Stimulated activated CD8-positive, alpha-beta memory T cell treated with anti-CD3 and anti-CD28 coated beads, Interleukin-4, amount 100 ng/mL, for 4 hours (primary cell): Measurements from ENCODE around the gene LYRM7.
"Not testable (repeated sequence)": the region's sequence is repeated elsewhere in the genome, so short reads cannot be mapped to it uniquely, and the experiment has no call there.

Experiments used
- DNase-seq, 2 donors: peaks; one replicate each; pipeline ENCODE4 v3.0.0-alpha.2; 2020; ENCODE audit warnings: low read depth in 2 of 2, low spot score in 1 of 2

Gene LYRM7

DNA sequence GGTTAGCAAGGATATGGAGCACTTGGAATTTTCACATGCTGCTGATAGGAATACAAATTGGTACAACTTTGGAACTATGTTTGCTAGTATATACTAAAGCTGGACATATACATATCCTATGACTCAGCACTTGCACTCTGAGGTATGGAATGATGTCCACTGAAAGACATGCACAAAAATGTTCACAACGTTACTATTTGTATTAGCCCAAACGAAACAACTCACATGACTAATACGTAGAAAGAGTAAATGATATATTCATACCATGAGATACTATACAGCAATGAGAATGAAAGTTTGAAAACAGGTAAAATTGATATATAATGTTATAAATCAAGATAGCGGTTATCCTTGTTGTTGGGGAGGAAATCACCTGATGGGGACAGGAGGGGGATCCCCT lies 47.6 kb downstream of the LYRM7 start:
- DNase-seq: no peak

DNA sequence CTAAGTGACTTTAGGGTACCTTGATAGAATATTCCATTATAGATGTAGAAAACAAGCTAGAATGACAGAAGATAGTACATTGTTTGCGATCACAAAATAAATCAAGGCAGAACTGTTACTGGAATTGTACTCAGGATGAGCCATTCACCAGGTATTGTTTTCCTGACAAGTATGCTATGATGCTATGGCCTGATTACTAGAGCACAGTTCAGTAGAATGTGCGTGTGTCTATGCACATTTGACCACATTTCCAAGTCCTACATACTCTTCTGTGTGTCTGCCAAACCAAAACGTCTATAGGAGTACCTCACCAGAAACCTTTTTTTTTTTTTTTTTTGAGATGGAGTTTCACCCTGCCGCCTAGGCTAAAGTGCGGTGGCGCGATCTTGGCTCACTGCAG lies 49.8 kb downstream of the LYRM7 start:
- no peak for DNase-seq

DNA sequence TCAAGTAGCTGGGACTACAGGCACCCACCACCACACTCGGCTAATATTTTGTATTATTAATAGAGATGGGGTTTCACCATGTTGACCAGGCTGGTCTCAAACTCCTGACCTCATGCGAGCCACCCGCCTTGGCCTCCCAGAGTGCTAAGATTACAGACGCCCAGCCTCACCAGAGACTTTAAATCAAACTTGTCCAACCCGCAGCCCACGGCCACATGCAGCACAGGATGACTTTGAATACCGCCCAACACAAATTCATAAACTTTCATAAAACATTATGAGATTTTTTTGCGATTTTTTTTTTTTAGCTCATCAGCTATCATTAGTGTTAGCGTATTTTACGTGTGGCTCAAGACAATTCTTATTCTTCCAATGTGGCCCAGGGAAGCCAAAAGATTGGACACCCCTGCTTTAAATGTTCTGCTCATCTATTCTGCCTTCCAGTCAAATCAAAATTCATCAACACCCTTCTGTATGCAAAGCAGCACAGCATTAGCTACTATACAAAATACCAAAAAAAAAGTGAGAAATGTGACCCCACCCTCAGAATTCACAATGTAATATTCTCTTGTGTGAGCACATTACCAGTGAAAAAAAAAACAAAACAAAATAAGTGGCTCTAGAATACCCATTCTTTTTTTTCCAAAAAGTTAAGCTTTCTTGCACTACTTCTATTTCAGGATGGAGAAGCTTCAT lies 50.4 kb downstream of the LYRM7 start:
- DNase-seq: no peak

DNA sequence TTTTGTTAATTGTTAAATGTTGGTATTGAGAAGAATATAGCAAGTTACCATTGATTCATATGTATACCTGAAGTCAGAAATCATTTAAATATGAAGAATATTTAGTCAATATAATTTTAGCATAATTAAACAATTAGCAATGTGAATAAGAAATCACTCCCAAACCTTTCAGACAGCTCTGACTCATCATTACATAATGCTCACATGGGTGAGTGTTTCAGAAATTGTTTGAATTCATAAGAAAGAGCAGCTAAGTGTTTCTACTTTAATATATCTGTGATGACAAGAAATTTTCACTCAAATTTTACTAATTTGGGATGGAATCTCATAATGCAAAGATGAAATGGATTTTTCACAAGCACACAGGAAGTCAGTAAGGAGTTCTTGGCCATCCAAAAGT lies 51.1 kb downstream of the LYRM7 start:
- no peak for DNase-seq

DNA sequence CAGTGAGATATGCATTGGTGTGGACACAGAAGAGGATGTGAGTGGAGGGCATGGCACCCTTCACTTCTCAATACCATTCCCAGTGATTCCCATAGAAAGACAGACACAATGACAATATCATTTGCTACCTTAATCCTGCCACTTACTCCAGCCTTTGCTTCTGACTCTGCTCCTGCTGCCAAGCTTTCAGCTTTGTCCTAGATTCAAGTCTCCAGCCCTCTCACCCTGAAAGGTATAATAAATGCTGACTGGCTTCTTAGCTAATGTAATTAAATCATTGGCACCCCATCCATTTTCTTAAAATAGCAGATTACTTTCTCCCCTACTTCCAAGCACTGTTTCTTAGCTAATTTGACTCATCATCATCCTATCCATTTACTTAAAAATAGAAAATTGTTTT lies 52.0 kb downstream of the LYRM7 start:
- no peak for DNase-seq

DNA sequence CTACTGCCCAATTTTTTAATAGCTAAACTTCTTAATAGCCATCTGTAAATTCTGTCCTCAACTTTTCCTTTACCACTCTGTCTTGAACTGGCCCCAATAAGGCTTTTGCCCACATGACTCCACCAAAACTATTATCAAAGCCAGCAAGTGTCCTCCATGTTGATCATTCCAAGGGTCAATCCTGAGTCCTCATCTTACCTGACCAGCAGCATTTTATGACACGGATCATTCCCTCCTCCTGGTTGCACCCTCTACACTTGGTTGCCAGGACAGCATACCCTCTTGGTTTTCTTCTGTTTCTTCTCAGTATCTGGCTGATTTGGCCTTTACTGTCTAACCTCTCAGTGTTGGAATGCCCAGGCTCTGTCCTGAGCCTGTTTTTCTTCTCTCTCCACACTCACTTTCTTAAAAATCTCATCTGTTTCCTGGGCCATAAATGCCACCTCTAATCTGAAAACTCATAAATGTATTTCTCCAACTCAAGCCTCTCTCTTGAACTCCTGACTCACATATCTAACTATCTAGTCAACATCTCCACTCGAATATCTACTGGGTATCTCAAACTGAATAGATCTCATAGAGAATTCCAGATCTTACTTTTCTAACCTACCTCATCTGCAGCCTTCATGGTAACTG lies 53.1 kb downstream of the LYRM7 start:
- no peak for DNase-seq

DNA sequence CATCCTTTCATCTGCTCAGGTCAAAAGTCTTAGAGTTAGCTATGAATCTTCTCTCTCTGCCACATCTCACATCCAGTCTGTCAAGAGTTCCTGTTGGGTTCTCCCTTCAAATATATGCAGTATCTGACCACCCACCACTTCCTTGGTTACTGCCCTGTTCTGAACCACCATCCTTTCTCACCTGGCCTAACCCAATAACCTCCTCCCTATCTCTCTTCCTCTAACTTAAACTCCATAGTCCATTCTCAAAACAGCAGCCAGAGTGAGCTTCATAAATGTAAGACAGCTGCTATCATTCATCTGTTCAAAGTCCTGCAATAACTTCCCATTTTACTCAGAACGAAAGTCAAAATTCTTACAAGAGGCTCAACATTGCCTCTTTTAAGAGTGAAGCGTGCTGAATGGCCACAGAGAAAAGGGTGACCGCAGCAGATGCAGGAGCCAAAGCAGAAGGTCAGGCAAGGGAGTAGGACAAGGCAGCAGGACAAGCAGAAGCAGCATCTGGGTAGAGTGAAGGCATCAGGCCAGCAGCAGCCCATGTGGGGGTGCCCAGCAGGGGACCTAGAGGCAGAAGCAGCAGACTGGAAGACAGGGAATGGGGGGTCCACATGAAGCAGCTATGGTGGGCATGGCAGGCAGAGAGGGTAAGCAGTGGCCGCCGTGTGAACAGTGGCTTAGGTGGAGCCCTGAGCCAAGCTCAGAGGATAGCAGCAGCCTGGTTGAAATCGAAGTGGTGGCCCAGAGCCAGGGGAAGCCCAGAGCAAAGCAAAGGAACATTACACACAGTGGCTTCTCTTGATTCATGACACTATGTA lies 53.9 kb downstream of the LYRM7 start:
- no peak for DNase-seq

DNA sequence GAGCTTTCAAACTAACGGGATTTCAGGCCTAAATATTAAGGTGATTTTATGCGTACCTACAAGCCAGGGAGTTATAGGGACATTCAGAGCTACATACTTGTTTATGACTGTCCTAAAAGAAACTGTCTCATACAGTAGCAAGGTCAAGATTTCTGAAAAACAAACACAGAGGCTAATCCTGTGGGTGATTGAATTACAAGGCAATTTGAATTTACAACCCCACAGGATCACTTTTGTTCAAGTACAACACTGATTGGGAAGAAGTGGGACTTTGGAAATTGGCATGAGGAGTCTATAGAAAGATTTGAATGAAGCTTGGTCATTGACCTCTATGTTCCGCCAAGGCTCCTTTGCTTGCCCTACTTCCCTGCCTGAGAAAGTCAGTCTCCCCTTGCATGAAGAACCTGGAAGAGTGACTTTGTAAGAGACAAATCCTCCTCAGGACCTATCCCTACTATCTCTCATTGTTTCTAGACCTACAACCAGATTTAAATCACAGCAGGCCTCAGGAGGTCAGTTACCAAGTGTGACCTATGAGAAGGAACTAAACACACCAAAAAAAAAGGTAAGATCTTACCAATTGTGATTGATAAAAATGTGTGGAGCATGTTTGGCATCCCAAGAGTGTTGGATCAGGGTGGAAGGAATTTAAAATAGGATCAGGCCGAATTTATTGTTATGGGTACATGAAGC lies 54.7 kb downstream of the LYRM7 start:
- no peak for DNase-seq

DNA sequence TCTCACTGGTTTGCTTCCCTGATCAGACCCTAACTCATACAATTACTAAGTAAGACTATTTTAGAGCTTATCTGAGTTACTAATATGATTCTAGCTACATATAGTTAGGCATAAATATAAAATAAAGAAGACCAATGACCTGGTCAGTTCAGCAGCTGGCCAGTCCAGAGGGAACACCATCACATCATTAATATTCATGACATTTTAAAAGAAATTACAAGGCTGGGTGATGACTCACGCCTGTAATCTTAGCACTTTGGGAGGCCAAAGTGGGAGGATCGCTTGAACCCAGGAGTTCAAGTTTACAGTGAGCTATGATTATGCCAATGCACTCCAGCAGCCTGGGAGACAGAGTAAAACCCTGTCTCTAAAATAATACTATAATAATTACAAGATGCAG lies 56.2 kb downstream of the LYRM7 start:
- DNase-seq: no peak

DNA sequence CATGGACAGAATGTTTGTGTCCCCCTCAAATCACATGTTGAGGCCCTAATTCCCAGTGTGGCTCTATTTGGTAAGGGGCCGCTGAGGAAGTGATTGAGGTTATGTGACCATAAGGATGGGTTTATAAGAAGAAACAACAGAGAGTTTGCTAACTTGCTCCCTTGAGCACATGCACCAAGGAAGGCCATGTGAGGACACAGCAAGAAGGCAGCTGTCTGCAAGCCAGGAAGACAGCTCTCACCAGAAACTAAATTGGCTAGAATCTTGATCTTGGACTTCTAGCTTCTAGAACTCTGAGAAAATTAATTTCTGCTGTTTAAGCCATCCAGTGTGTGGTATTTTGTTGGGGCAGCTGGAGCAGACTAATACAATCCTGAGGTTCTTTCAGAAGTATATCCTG lies 57.9 kb downstream of the LYRM7 start:
- no peak for DNase-seq

DNA sequence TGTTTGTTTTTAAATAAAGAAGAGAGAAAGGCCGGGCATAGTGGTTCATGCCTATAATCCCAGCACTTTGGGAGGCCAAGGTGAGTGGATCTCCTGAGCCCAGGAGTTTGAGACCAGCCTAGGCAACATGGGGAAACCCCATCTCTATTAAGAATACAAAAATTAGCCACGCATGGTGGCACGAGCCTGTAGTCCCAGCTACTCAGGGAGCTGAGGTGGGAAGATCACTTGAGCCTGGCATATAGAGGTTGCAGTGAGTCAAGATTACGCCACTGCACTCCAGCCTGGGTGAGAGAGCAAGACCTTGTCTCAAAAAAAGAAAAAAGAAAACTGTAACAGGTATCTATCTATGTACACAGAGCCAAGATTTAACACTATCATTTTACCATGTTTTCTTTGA lies 58.9 kb downstream of the LYRM7 start:
- no peak for DNase-seq

DNA sequence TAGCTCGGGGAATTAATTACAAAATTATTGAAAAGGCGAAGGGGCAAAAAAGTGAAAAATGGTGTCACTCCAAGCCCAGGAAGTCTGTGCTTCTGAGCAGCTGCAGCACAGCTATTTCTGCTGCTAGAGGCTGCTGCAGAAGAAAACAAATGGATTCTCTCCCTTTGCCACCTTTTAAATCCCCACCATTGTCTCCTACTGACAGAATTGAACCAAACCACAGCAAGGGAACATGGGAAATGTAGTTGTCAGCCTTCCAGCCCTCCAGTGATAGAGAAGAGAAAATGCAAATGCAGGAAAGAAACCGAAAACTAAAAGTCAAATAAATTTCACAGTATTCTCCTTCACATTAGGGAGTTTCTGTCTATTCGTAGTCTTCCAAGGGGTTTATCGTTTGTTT lies 59.7 kb downstream of the LYRM7 start:
- DNase-seq: no peak

DNA sequence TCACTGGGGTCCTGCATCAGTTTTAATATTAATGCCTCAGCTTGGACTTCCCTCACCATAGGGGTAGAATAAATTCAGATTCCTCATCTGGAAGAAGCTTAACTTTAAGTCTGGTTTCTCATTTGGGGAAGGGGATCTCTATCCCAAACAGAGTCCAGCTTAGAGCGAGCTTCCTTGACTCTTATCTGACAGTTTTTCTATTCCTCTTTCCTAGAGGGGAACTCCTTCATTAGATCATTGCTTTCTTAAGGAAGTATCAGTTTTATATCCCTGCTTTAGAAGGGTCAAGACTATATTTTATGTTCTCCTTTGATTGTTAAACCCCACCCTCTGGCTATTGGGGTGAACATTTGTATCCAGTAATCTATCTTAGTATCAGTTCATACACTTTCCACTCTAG lies 68.9 kb downstream of the LYRM7 start:
- no peak for DNase-seq

DNA sequence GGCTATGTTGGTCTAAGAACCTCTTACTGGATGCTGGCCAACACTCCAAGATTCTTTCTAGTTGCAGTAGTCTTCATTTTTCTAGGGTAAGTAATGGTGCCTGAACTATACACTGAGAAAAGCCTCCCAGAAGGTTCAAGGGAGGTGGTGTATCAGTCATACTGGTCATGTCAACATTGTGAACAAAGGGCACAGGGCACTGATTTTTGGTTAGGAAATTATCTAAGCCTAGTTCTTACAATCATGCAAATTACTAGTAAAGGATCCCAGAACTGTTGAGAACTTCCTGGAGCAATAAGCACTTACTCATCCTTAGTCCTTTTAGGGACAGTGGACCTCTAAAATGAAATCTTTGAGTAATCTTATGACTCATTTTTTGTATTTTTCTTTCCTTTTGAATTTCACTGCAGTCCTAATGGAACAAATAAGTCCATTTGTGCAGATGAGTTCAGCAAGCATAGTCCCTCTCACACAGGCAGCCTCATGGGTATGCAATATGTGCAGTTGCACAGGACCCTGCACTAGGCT lies 72.0 kb downstream of the LYRM7 start:
- no peak for DNase-seq

DNA sequence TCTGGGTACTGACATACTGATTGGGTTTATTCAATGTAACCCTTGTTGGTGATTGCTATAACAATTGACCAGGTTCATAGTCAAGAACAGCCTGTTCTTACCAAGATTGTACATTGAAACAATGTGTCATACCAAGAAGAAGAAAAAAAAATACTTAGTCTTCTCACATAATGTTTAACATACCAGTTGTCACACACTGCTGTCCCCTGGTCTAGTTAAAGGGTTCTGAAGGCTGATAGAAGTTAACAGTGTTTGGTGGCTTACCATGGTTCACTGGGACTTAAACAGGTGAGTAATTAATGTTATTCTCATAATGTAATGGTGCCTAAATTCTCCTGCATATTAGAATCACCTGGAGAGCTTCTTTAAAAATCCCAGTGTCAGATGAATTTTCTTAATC lies 74.6 kb downstream of the LYRM7 start:
- no peak for DNase-seq

DNA sequence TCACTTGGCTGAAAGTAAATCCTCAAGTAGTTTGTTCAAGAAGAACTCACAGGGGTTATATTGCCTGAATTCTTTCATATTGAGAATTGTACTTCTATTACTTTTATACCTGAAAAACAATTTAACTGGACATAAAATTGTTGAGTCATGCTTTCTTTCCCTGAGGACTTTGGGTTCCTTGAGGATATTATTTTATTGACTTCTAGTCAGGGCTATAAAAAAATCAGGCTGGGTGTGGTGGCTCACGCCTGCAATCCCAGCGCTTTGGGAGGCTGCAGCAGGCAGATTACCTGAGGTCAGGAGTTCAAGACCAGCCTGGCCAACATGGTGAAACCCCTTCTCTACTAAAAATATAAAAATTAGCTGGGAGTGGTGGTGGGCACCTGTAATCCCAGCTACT lies 75.2 kb downstream of the LYRM7 start:
- no peak for DNase-seq

DNA sequence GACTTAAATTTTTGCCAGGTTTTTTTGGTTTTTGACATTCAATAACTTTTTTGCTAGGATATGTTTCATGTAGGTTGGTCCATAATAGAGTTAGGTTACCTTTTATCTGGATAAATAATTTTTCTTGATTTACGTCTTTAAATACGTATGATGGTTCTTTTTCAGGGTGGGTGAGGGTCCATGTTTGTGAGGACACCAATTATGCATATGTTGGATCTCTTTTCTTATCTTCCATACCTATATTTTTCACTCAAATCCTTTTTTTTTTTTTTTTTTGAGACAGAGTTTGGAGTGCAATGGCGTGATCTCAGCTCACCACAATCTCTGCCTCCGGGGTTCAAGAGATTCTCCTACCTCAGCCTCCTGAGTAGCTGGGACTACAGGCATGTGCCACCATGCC lies 75.8 kb downstream of the LYRM7 start:
- no peak for DNase-seq

DNA sequence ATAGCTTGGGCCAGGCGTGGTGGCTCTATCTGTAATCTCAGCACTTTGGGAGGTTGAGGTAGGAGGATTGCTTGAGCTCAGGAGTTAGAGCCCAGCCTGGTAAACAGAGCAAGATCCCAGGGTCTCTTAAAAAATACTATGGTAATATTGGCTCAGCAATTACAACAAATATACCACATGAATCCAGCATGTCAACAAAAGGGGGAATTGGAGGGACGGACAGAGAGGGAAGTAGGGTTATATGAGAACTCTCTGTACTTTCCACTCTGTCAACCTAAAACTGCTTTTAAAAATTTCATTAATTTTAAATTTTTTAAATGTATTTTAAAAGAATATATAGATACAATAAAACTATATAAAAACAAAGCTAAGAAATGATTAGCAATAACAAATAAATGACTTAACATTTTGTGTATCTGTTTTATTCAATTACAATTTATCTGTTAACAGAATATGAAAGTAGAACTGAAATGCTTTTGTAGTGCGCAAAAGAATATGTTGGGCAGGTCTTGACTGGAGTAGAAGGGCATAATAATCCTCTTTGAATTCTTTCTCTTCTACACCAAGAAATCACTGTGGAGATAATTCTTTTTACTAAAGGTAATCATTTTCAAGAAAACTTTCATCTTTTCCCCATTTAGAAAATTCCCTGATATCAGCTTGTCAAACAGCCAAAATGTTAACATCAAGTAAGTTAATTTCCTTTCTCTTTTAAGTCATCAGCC lies 80.2 kb downstream of the LYRM7 start:
- DNase-seq: no peak

DNA sequence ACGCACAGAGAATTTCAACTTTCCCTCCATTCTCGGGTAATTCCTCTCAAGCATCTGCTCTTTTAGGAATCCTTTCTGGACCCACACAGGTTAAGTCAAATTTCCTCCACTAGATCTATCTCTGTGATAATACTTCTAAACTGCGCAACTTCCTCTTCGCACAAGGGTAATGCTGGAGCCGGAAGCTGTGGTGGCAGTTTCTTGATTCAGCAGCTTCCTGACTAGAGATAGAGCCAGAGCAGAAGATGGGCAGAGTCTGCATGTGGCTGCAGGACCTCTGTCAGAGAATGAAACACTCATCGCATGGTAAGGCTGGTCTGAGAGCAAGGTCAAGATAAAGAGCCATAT lies 82.1 kb downstream of the LYRM7 start:
- peak; percentile 52 to 61 for DNase-seq

DNA sequence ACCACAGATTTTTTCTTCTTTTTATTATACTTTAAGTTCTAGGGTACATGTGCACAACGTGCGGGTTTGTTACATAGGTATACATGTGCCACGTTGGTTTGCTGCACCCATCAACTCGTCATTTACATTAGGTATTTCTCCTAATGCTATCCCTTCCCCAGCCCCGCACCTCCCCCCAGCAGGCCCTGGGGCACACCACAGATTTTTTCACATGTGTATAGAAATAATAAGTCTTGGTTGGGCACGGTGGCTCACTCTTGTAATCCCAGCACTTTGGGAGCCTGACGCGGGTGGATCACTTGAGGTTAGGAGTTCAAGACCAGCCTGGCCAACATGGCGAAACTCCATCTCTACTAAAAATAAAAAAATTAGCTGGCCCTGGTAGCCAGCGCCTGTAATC lies 83.3 kb downstream of the LYRM7 start:
- DNase-seq: not testable (repeated sequence)

DNA sequence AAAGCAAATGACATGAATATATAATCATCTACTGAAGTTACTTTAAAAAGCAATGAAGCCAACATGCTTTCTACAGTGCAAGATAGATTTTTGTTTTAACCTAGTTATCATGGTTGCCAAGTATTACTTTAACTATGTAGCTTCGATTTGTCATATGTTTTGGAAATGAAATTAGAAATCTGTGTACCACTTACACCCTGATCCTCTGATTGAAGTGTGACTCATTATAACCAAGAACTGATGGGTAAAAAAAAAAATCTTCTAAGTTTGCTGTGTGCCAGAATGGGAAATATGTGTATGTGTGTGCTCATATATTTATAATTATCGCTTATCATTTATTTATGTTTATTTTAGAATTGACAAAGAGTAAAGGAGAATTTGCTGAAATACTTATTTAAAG lies 84.0 kb downstream of the LYRM7 start:
- DNase-seq: no peak
